A673 (cell line): ENCODE results near the gene NEURL1. TPM values are rescaled to one million over a fixed set of nuclear protein-coding genes. Genes with fewer than 3 reads are reported as not detected.

ENCODE experiments used
- BruUV-seq: library from RNA; stranded (reverse); fragments of 400-500 nt; replicated peaks from 2 replicates; lab custom pipeline; 2021; lab: Mats Ljungman, UMichigan
- CTCF ChIA-PET: fragments of 300-600 bp; sonication (Branson Sonifier 250); formaldehyde crosslinking; loops from one replicate; lab custom pipeline; 2022; ENCODE audit warnings: antibody characterized with exemption; lab: Charles Lee
- POLR2A ChIA-PET: fragments of 300-600 bp; sonication (Branson Sonifier 250); formaldehyde crosslinking; loops from one replicate; lab custom pipeline; 2022; ENCODE audit warnings: antibody characterized with exemption; ENCODE audit not compliant: low non-redundant PET; lab: Charles Lee
- DNase-seq: peaks from one replicate; pipeline ENCODE4 v3.0.0-alpha.2; 2015; ENCODE audit warnings: low spot score
- H3K27ac ChIP-seq: fragments of 200-600 bp; sonication (generic); 2 replicates; pipeline ENCODE4 v1.5.1; 2016; ENCODE audit warnings: mixed run types, low read depth, mild to moderate bottlenecking, mixed read lengths, antibody characterized with exemption, low read length; ENCODE audit not compliant: poor library complexity, severe bottlenecking
- H3K27me3 ChIP-seq: fragments of 200-600 bp; sonication (generic); replicated peaks from 2 replicates; pipeline ENCODE4 v1.6.1; 2017; ENCODE audit warnings: mixed run types, low read depth, mild to moderate bottlenecking, mixed read lengths, antibody characterized with exemption, low read length; ENCODE audit not compliant: insufficient read depth, poor library complexity
- H3K36me3 ChIP-seq: fragments of 200-600 bp; sonication (generic); 2 replicates; pipeline ENCODE4 v1.6.1; 2016; ENCODE audit warnings: mixed run types, mild to moderate bottlenecking, mixed read lengths, antibody characterized with exemption, low read length; ENCODE audit not compliant: insufficient read depth, poor library complexity, severe bottlenecking
- H3K4me1 ChIP-seq: fragments of 200-600 bp; sonication (generic); 2 replicates; pipeline ENCODE4 v1.6.1; 2017; ENCODE audit warnings: mixed run types, mild to moderate bottlenecking, mixed read lengths, antibody characterized with exemption, low read length; ENCODE audit not compliant: insufficient read depth, poor library complexity, severe bottlenecking
- H3K4me3 ChIP-seq: fragments of 200-600 bp; sonication (generic); 2 replicates; pipeline ENCODE4 v1.5.1; 2016; ENCODE audit warnings: low read depth, mixed run types, mild to moderate bottlenecking, mixed read lengths, low read length; ENCODE audit not compliant: poor library complexity, severe bottlenecking
- H3K9me3 ChIP-seq: fragments of 200-600 bp; sonication (generic); 2 replicates; pipeline ENCODE4 v1.6.1; 2016; ENCODE audit warnings: mixed run types, low read depth, mild to moderate bottlenecking, mixed read lengths, antibody characterized with exemption, low read length; ENCODE audit not compliant: poor library complexity, severe bottlenecking
- CTCF ChIP-seq: fragments of 300-800, 200-600 bp; sonication (generic); conservative IDR thresholded peaks from 2 replicates; pipeline ENCODE4 v1.5.1; 2017; ENCODE audit warnings: low read depth, mild to moderate bottlenecking, antibody characterized with exemption, low read length, moderate library complexity, mixed read lengths
- EZH2 ChIP-seq: fragments of 200-600 bp; sonication (generic); IDR thresholded peaks from 2 replicates; pipeline ENCODE4 v1.6.1; 2017; ENCODE audit warnings: borderline replicate concordance, low read depth, mild to moderate bottlenecking, mixed read lengths, antibody characterized with exemption, low read length; ENCODE audit not compliant: poor library complexity, severe bottlenecking
- intact Hi-C: fragments of 100-400 bp; cut with micrococcal nuclease; formaldehyde crosslinking; loops from one replicate; pipeline ENCODE4 v1.10.0; 2022; ENCODE audit not compliant: unreplicated experiment
- total RNA-seq: library from RNA; stranded (reverse); gene quantifications from 2 replicates; pipeline ENCODE4 v1.2.3, GENCODE V29; 2021

The NEURL1 gene
- total RNA-seq, 1 experiment from 2014 or later = 0.52 TPM

GRCh38 chr10:103590744-103591291 is 97.3 kb downstream of the NEURL1 start:
- no peaks in the 10 kb centered on the region for H3K36me3 ChIP-seq
- no peaks in the 10 kb centered on the region for H3K4me1 ChIP-seq
- no peak for TF ChIP-seq CTCF
- TF ChIP-seq EZH2 = no peak
- no peaks in the 10 kb centered on the region for H3K27me3 ChIP-seq
- intact Hi-C loops = loop anchor here (10.0 kb wide), 1 partner anchor 614 kb away; no protein-coding TSS in a partner anchor
- H3K27ac ChIP-seq = no peak overlapping the region
- ChIA-PET POLR2A (no interaction called here), CTCF (no interaction called here)
- DNase-seq = no peak
- BruUV-seq = no TSS peak
- no peaks in the 10 kb centered on the region for H3K9me3 ChIP-seq
- H3K4me3 ChIP-seq = no peak overlapping the region

- Histone ChIP-seq H3K9me3 (no peaks in the 10 kb centered on the region), H3K4me1 (no peaks in the 10 kb centered on the region), H3K27ac (no peak overlapping the region), H3K36me3 (no peaks in the 10 kb centered on the region), H3K4me3 (no peak overlapping the region), H3K27me3 (no peaks in the 10 kb centered on the region)
- ChIA-PET CTCF (interaction anchor here (0.9 to 1.0 kb wide), 3 partner anchors 14 to 176 kb away, joined by 3 to 6 read pairs (median 6); no protein-coding TSS in a partner anchor), POLR2A (no interaction called here)
- DNase-seq = peak; percentile 51
- TF ChIP-seq CTCF (peak; percentile 75), EZH2 (no peak)
- BruUV-seq = no TSS peak
- intact Hi-C loops = loop anchor here (2.0 to 10.0 kb wide), 2 partner anchors 176 to 612 kb away; no protein-coding TSS in a partner anchor
Measured at GRCh38 chr10:103592186-103593021, 98.9 kb downstream of the NEURL1 start.

GRCh38 chr10:103593022-103593570 is 99.6 kb downstream of the NEURL1 start:
- POLR2A ChIA-PET = no interaction called here
- Histone ChIP-seq H3K4me3 (no peak overlapping the region), H3K27ac (no peak overlapping the region), H3K4me1 (no peaks in the 10 kb centered on the region), H3K27me3 (no peaks in the 10 kb centered on the region), H3K36me3 (no peaks in the 10 kb centered on the region), H3K9me3 (no peaks in the 10 kb centered on the region)
- intact Hi-C loops = loop anchor here (2.0 to 10.0 kb wide), 2 partner anchors 176 to 612 kb away; no protein-coding TSS in a partner anchor
- no TSS peak for BruUV-seq
- TF ChIP-seq EZH2 (no peak), CTCF (no peak; the same call in none of the 2 replicates)
- no peak for DNase-seq
- CTCF ChIA-PET = interaction anchor here (0.5 to 1.0 kb wide), 4 partner anchors 13 to 716 kb away, joined by 3 to 9 read pairs (median 6); no protein-coding TSS in a partner anchor
